GM12865 (cell line): Measurements from ENCODE around the gene ABCA4.

ENCODE experiments used
- DNase-seq: peaks from one replicate; pipeline ENCODE4 v3.0.0; 2010; ENCODE audit warnings: low read depth
- H3K4me3 ChIP-seq: 2 replicates; pipeline ENCODE4 v1.5.1; 2011; ENCODE audit warnings: mild to moderate bottlenecking, low read depth, low read length, control low read depth
- TF ChIP-seq, protein P1 (sequence below): IDR thresholded peaks from 2 replicates; pipeline ENCODE4 v1.5.1; 2011; ENCODE audit warnings: low read length, control low read depth, low read depth, inconsistent platforms; ENCODE audit not compliant: insufficient read depth; ENCODE audit errors: missing control alignments

ABCA4 gene

GRCh38 chr1:94104127-94104684, 16.7 kb downstream of the ABCA4 start:
- TF ChIP-seq, protein P1, sequence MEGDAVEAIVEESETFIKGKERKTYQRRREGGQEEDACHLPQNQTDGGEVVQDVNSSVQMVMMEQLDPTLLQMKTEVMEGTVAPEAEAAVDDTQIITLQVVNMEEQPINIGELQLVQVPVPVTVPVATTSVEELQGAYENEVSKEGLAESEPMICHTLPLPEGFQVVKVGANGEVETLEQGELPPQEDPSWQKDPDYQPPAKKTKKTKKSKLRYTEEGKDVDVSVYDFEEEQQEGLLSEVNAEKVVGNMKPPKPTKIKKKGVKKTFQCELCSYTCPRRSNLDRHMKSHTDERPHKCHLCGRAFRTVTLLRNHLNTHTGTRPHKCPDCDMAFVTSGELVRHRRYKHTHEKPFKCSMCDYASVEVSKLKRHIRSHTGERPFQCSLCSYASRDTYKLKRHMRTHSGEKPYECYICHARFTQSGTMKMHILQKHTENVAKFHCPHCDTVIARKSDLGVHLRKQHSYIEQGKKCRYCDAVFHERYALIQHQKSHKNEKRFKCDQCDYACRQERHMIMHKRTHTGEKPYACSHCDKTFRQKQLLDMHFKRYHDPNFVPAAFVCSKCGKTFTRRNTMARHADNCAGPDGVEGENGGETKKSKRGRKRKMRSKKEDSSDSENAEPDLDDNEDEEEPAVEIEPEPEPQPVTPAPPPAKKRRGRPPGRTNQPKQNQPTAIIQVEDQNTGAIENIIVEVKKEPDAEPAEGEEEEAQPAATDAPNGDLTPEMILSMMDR = no peak
- no peak overlapping the region for H3K4me3 ChIP-seq
- no peak for DNase-seq

DNA sequence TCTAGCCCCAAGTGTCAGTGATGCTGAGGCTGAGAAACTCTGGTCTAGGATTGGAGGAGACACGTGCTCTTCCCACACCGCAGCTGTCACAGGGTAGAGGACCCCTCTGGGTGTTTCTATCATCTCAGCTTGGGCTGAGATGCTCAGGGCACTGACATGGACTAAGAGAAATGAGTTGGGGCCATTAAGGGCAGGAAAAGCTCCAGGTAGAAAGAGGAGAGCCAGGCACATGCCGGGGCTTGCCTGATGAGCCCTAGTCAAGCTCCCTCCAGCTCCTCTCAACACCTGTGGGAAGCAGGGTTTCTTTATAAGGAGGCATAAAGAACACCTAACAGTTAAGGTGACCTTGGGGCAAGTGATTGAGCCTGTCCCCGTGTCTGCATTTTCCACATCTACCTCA, 17.3 kb downstream of the ABCA4 start:
- DNase-seq = no peak
- TF ChIP-seq, protein P1 = no peak
- H3K4me3 ChIP-seq = no peak overlapping the region

DNA sequence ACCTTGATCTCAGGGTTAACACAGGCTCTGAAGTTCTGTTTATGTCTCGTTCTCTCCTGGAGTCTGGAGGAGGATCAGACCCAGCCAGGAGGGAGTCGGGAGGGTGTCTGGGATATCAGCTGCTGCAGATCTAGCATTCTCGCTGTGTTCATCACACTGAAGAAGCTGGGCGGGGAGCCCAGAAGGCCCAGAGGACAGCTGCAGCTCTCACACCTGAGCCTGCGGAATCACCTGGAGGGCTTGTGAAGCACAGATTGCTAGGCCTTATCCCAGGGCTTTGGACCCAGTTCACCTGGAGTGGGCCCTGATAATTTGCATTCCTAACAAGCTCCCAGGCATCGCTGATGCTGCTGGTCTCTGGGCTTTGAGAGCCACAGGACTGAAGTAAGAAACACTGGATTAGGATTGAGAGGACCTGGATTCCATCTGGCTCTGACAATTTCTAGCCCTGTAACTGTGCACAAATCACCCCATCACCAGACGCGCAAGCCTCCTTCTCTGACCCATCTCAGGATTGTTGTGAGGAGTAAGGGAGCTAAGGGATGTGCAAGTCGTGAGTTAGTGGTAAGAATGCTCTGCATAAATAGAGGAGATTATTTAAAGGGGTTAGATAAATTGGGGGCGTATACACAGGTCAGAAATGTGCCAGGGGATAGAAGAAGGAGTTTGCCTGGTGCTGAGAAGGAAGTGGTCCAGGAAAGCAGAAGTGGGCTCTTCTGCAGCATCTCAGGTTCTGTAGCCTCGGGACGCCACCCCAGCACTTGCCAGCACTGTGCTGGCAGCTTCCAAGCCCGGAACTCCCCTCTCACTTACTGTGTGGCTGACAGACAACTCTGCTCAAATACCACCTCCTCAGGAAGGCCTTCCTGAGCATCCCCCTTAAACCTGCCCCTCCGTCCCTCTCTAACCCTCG, 19.1 kb downstream of the ABCA4 start:
- H3K4me3 ChIP-seq = no peak overlapping the region
- TF ChIP-seq, protein P1 = no peak
- DNase-seq = no peak

GRCh38 chr1:94100785-94101612, 19.9 kb downstream of the ABCA4 start:
- no peak for DNase-seq
- no peak overlapping the region for H3K4me3 ChIP-seq
- TF ChIP-seq, protein P1 = no peak

DNA sequence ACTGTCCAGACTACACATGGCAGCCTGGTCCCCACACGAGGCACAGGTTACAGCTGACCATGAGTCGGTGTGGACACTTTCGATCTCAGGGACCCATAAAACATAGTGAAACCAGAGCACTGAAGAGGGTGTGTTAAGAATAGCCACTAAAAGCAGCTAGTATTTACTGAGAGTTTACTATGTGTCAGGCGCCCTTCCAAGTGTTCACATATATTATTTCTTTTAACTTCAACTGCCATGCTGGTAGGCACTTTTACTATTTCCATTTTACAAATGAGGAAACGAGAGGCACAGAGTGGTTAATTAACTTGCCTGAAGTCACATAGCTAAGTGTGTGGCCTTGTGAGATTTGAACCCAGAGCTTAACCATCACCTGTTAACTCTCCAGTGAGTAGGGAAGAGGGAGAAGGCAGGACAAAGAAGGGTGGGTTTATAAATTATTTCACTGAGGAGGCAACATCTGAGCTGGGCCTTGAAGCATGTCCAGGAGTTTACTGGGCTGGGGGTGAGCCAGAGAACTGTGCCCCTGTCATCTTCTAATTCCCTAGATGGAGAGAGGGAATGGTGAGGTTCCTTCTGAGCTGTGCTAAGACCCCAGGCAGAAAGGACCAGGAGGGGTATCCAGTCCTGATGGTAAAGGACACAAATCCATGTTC, 20.7 kb downstream of the ABCA4 start:
- TF ChIP-seq, protein P1 = no peak
- DNase-seq = no peak
- no peak overlapping the region for H3K4me3 ChIP-seq

DNA sequence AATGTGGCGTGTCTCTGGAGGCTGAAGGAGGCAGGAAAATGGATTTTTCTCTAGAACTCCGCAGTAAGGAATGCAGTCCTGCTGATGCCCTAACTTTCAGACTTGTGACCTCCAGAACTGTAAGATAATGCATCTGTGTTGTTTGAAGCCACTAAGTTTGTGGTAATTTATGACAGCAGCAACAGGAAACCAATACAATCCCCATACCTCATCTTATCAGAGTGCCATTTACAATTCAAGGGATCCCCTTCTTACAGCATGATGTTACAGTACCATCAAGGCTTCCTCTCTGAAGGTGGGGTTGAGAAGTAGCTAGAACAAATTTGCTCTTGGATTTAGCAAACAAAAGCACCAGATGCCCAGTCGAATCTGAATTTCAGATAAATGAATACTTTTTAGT, 21.6 kb downstream of the ABCA4 start:
- TF ChIP-seq, protein P1 = no peak
- H3K4me3 ChIP-seq = no peak overlapping the region
- no peak for DNase-seq
